Fibroblast of the conjunctiva (primary cell): ENCODE data around the gene ANKRD6.
A peak's percentile ranks its signal among the peaks of the same experiment; 100 is the strongest.
"Not testable (repeated sequence)": the region's sequence is repeated elsewhere in the genome, so short reads cannot be mapped to it uniquely, and the experiment has no call there.

Source experiments
- DNase-seq: peaks from one replicate; pipeline ENCODE4 v3.0.0-alpha.2; 2010; ENCODE audit warnings: low read depth

ANKRD6 gene

GRCh38 chr6:89602166-89602565, 169.2 kb downstream of the ANKRD6 start:
- DNase-seq: no peak

DNA sequence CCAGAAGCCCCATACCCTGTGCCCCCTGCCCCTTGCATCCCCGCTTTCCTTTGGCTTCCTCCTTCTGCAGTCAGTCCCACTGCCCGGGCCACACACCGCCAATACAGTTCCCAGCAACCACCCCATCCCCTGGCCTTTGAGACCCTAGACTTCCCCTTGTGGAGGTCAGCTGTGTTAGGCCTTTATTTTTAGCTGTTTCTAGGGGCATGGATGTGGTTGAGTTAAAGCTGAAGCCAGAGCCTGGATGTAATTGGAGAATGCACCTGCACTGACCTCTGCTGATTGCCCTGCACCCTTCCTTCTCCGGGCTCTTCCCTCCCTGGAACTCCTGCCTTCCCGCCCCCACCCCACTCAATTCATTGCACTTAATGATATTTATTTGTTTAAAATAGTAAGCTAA, 171.7 kb downstream of the ANKRD6 start:
- no peak for DNase-seq

GRCh38 chr6:89605861-89606260, 172.9 kb downstream of the ANKRD6 start:
- no peak for DNase-seq

DNA sequence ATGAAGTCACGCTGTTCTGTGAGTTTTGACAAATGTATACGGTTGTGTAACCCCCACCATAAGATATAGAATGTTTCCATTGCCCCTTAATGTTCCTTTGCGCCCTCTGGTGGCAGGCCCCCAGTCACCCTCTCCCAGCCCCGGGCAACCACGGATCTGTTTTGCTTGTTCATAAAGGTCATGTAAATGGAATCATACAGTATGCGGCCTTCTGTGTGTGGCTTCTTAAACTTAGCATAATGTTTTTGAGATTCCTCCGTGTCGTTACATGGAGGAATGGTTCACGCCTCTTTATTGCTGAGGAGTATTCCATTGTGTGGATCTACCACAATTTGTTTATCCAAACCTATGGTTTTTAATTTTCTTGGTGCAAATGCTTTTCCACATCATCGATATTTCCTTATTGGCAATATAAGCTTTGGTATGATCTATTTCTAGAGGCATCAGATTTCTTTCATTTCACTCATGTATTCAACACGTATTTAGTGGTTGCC, 177.2 kb downstream of the ANKRD6 start:
- peak; percentile 17 for DNase-seq

GRCh38 chr6:89611666-89612065, 178.7 kb downstream of the ANKRD6 start:
- no peak for DNase-seq

- DNase-seq: no peak
Observed at GRCh38 chr6:89612121-89612520, 179.2 kb downstream of the ANKRD6 start.

DNA sequence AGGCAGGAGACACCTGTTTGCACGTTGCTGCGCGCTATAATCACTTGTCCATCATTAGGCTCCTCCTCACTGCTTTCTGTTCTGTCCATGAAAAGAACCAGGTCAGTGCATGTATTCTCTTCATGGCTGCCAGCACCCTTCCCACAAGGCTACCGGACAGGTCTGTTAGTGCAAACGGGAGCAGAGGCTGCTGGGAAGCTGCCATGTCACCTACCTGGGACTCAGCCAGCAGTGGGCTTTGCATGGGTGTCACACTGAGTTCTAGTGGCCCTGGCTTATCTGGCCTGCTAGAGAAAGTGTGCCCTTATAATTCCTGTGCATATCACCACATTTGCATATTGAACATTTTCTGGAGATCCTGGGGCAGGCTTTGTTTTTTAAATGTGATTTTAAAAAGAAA, 180.8 kb downstream of the ANKRD6 start:
- DNase-seq: no peak

- no peak for DNase-seq
Observed at GRCh38 chr6:89615882-89616281, 182.9 kb downstream of the ANKRD6 start.

GRCh38 chr6:89616531-89616930, 183.6 kb downstream of the ANKRD6 start:
- DNase-seq: no peak

DNA sequence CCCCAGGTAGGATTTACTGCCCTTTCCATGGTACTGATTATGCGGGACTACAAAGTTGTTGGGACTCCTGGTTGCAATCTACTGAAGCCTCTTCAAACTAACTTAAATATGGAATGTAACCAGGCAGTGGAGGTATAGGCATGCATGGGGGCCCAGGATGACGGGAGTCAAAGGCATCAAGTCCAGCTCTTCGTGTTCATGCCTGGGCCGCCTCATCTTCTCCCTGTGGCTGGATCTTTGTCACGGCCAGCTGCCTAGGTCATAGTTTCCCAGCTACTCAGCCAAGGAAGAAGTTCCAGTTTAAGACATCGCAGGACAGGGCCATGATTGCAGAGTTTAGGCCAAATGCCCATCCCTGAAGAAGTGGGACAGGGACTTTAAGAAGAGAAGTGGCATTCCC, 185.1 kb downstream of the ANKRD6 start:
- no peak for DNase-seq

DNA sequence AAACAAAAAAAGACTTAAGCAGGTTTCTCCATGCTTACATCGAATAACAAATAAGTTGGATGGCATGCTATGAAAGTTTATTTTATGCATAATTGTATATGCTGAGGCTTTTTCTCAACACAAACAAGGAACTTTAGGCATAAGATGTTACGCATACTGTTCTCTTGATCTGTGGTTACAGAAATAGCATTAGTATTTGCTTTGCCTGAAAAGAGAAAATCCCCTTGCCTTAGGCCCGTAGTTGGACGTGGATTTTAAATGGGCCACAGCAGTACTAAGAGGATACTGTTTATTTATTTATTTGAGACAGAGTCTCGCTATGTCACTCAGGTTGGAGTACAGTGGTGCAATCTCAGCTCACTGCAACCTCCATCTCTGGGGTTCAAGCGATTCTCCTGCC, 186.6 kb downstream of the ANKRD6 start:
- DNase-seq: no peak

DNA sequence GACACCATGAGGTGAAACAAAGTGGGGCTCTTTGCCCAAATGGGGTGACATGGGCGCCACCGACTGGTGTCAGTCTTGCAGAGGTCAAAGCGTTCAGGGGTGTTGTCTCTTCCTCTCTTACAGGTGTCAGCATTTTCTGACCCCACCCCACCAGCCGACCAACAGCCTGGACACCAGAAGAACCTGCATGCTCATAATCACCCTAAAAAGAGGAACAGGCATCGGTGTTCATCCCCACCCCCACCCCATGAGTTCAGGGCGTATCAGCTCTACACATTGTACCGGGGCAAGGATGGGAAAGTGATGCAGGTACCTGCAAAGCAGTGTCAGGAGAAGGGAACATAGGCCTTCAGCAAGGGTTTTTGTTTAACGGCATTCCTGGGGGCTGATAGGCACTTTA, 190.8 kb downstream of the ANKRD6 start:
- DNase-seq: no peak

GRCh38 chr6:89630488-89630887, 197.5 kb downstream of the ANKRD6 start:
- no peak for DNase-seq

DNA sequence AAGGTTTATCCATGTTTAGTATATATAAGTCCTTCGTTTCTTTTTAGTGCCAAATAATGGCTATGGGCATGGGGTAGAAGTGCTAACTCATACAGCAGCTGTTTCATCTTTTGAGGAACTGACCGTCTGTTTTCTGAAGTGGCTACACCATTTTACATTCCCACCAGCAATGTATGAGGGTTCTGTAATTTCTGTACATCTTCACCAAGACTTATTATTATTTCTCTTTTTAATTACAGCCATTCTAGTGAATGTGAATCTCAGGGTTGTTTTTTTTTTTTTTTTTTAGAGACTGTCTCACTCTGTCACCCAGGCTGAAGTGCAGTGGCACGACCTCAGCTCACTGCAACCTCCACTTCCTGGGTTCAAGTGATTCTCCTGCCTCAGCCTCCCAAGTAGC, 203.5 kb downstream of the ANKRD6 start:
- not testable (repeated sequence) for DNase-seq

GRCh38 chr6:89637960-89638319, 205.0 kb downstream of the ANKRD6 start:
- no peak for DNase-seq

- DNase-seq: peak; percentile 84
Observed at GRCh38 chr6:89638320-89639195, 205.6 kb downstream of the ANKRD6 start, which contains the start of gene LYRM2. LYRM2 (minus strand) TSS chr6:89638747; CDS start chr6:89638716, 31 bp downstream.

- DNase-seq: no peak
Observed at GRCh38 chr6:89640804-89641203, 207.9 kb downstream of the ANKRD6 start.

- not testable (repeated sequence) for DNase-seq
Observed at GRCh38 chr6:89641581-89641980, 208.6 kb downstream of the ANKRD6 start.

- no peak for DNase-seq
Observed at GRCh38 chr6:89642956-89643355, 210.0 kb downstream of the ANKRD6 start.

DNA sequence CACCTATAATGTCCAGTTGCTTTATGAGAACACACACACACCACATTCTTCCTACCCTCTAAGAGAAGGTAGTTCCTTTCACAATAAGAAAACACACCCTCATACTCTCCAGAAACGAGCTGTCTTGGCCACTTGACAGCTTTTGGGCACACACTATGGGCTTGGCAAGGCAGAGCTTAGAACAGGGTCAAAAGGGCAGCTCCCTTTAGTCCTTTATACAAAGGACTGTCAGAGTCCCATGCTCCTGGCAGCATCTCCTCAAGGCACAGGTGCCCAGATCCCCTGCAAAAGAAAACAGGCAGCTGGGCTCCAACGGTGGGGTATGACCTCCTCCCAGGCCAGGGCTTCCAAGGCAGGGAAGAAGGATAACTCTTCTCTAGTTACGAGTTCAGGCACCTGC, 210.5 kb downstream of the ANKRD6 start:
- DNase-seq: no peak

GRCh38 chr6:89644864-89645263, 211.9 kb downstream of the ANKRD6 start:
- no peak for DNase-seq

DNA sequence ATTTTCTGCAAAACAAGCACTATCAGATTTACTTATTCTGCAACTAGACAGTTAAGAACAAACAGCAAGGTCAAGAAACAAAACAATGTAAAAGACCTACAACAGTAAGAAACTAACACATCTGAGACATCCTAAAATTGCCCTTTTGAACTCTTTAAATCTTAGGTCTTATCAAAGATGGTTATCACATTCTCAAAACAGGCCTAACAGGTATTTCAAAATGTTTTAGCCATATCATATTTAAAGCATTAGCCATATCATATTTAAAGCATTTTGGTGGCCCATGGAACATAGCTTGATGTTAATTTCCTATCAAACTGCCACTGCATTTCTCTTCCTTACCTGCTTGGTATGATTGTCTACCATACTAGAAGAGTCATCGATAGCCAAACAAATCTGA, 216.7 kb downstream of the ANKRD6 start:
- no peak for DNase-seq

- no peak for DNase-seq
Observed at GRCh38 chr6:89650579-89650978, 217.6 kb downstream of the ANKRD6 start.

DNA sequence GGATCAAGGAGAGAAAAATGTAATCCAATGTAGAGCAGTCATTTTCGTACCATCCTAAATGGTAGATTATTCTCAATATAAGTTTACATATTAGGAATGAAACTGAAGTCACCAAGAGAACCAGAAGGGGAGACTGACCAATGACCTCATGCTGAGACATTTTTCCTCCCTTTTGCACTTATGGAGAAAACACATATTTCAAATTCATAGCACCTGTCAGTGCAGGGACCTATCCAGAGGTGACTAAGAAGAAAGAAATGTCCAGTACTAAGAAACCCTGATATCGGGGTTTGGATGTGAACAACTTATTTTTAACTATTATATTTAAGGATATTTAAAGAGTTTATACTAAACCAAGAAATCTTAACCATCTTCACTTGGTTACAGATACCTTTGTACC, 222.2 kb downstream of the ANKRD6 start:
- no peak for DNase-seq
